ENCODE data around the gene CDT1.
"Not testable (repeated sequence)": the region's sequence is repeated elsewhere in the genome, so short reads cannot be mapped to it uniquely, and the experiment has no call there.

The CDT1 gene

GRCh38 chr16:88782454-88783390 lies 20.9 kb upstream of the CDT1 start:
- peak; percentile 64 for DNase-seq (ENCODE audit: low read depth)

- peak; percentile 46 for DNase-seq (ENCODE audit: low read depth)
Observed at GRCh38 chr16:88783391-88784073, 20.1 kb upstream of the CDT1 start.

GRCh38 chr16:88784074-88784855 lies 19.3 kb upstream of the CDT1 start:
- DNase-seq (ENCODE audit: low read depth): peak; percentile 64

- DNase-seq (ENCODE audit: low read depth): no peak
Observed at GRCh38 chr16:88784856-88785105, 18.8 kb upstream of the CDT1 start.

- peak; percentile 48 for DNase-seq (ENCODE audit: low read depth)
Observed at GRCh38 chr16:88785106-88785924, 18.3 kb upstream of the CDT1 start, which contains the start of gene PIEZO1. Gene PIEZO1, minus strand, starts transcription at chr16:88785220. Its CDS starts 256 bp downstream, at chr16:88784964.

- DNase-seq (ENCODE audit: low read depth): no peak
Observed at GRCh38 chr16:88787579-88788314, 15.8 kb upstream of the CDT1 start.

GRCh38 chr16:88788749-88789148 lies 14.8 kb upstream of the CDT1 start:
- DNase-seq (ENCODE audit: low read depth): not testable (repeated sequence)

- no peak for DNase-seq (ENCODE audit: low read depth)
Observed at GRCh38 chr16:88789594-88789993, 14.0 kb upstream of the CDT1 start.

GRCh38 chr16:88790312-88791211 lies 13.0 kb upstream of the CDT1 start:
- DNase-seq (ENCODE audit: low read depth): peak; percentile 33

- no peak for DNase-seq (ENCODE audit: low read depth)
Observed at GRCh38 chr16:88792078-88792550, 11.5 kb upstream of the CDT1 start.

- DNase-seq (ENCODE audit: low read depth): no peak
Observed at GRCh38 chr16:88792668-88793250, 10.8 kb upstream of the CDT1 start.

- no peak for DNase-seq (ENCODE audit: low read depth)
Observed at GRCh38 chr16:88793251-88793954, 10.2 kb upstream of the CDT1 start.

- no peak for DNase-seq (ENCODE audit: low read depth)
Observed at GRCh38 chr16:88796278-88796677, 7.3 kb upstream of the CDT1 start.

- no peak for DNase-seq (ENCODE audit: low read depth)
Observed at GRCh38 chr16:88798073-88798472, 5.5 kb upstream of the CDT1 start.

- no peak for DNase-seq (ENCODE audit: low read depth)
Observed at GRCh38 chr16:88798772-88799455, 4.7 kb upstream of the CDT1 start.

GRCh38 chr16:88799569-88800276 lies 3.9 kb upstream of the CDT1 start:
- DNase-seq (ENCODE audit: low read depth): no peak

GRCh38 chr16:88800277-88800592 lies 3.4 kb upstream of the CDT1 start:
- no peak for DNase-seq (ENCODE audit: low read depth)

GRCh38 chr16:88804173-88804551 lies 573 bp downstream of the CDT1 start:
- DNase-seq (ENCODE audit: low read depth): no peak

Measured in amniotic epithelial cell (primary cell).